Trophoblast cell (in vitro differentiated cells and primary cell): Measurements from ENCODE around the gene TNFRSF8.

ENCODE experiments used
- DNase-seq, 2 donors: peaks; one replicate each; pipeline ENCODE4 v3.0.0-alpha.2; 2016
- H2AFZ ChIP-seq: 2 replicates; pipeline ENCODE4 v1.6.1; 2013; ENCODE audit warnings: low read length, moderate library complexity, mild to moderate bottlenecking; ENCODE audit not compliant: insufficient read depth, poor library complexity
- H2AK5ac ChIP-seq: 2 replicates; pipeline ENCODE4 v1.6.1; 2013; ENCODE audit warnings: mild to moderate bottlenecking, low read length
- H2BK120ac ChIP-seq: 2 replicates; pipeline ENCODE4 v1.6.1; 2013; ENCODE audit warnings: low read length, mild to moderate bottlenecking, moderate library complexity; ENCODE audit not compliant: insufficient read depth, poor library complexity
- H2BK12ac ChIP-seq: 2 replicates; pipeline ENCODE4 v1.6.1; 2013; ENCODE audit warnings: mild to moderate bottlenecking, low read length, moderate library complexity
- H2BK5ac ChIP-seq: 2 replicates; pipeline ENCODE4 v1.6.1; 2013; ENCODE audit warnings: low read length, low read depth, moderate library complexity, mild to moderate bottlenecking; ENCODE audit not compliant: poor library complexity
- H3K14ac ChIP-seq: 2 replicates; pipeline ENCODE4 v1.6.1; 2013; ENCODE audit warnings: mild to moderate bottlenecking, low read length
- H3K18ac ChIP-seq: 2 replicates; pipeline ENCODE4 v1.6.1; 2013; ENCODE audit warnings: mild to moderate bottlenecking, low read length
- H3K23ac ChIP-seq: 2 replicates; pipeline ENCODE4 v1.6.1; 2013; ENCODE audit warnings: low read length
- H3K27ac ChIP-seq: 2 replicates; pipeline ENCODE4 v1.5.1; 2013; ENCODE audit warnings: low read depth, mild to moderate bottlenecking, inconsistent platforms, low read length, moderate library complexity
- H3K27me3 ChIP-seq: 2 replicates; pipeline ENCODE4 v1.6.1; 2013; ENCODE audit warnings: inconsistent platforms, mild to moderate bottlenecking, low read length, moderate library complexity; ENCODE audit not compliant: insufficient read depth
- H3K36me3 ChIP-seq, 2 experiments: 1 replicate in 1 of 2; 2 replicates in 1 of 2; pipeline ENCODE4 v1.6.1; 2013; ENCODE audit warnings: low read length in 2 of 2, mild to moderate bottlenecking in 2 of 2, moderate library complexity in 1 of 2; ENCODE audit not compliant: insufficient read depth in 2 of 2, control insufficient read depth in 1 of 2
- H3K4ac ChIP-seq: 2 replicates; pipeline ENCODE4 v1.6.1; 2013; ENCODE audit warnings: low read depth, mild to moderate bottlenecking, low read length, moderate library complexity
- H3K4me1 ChIP-seq, 2 experiments: 1 replicate in 1 of 2; 2 replicates in 1 of 2; pipeline ENCODE4 v1.6.1; 2013; ENCODE audit warnings: low read length in 2 of 2, mild to moderate bottlenecking in 2 of 2, moderate library complexity in 1 of 2; ENCODE audit not compliant: insufficient read depth in 2 of 2, control insufficient read depth in 1 of 2
- H3K4me2 ChIP-seq: 2 replicates; pipeline ENCODE4 v1.6.1; 2013; ENCODE audit warnings: inconsistent platforms, mild to moderate bottlenecking, low read length, moderate library complexity
- H3K4me3 ChIP-seq: 2 replicates; pipeline ENCODE4 v1.5.1; 2013; ENCODE audit warnings: mild to moderate bottlenecking, low read depth, low read length, inconsistent platforms
- H3K79me1 ChIP-seq: one replicate; pipeline ENCODE4 v1.6.1; 2013; ENCODE audit warnings: low read length
- H3K79me2 ChIP-seq: 2 replicates; pipeline ENCODE4 v1.6.1; 2013; ENCODE audit warnings: low read length, mild to moderate bottlenecking; ENCODE audit not compliant: control insufficient read depth, insufficient read depth, poor library complexity
- H3K9ac ChIP-seq: 2 replicates; pipeline ENCODE4 v1.6.1; 2013; ENCODE audit warnings: mild to moderate bottlenecking, low read length
- H3K9me3 ChIP-seq: 2 replicates; pipeline ENCODE4 v1.6.1; 2013; ENCODE audit warnings: low read depth, mild to moderate bottlenecking, control low read depth, inconsistent platforms, low read length; ENCODE audit not compliant: insufficient read depth
- H4K12ac ChIP-seq: 2 replicates; pipeline ENCODE4 v1.6.1; 2013; ENCODE audit warnings: low read depth, mild to moderate bottlenecking, low read length, moderate library complexity
- H4K8ac ChIP-seq: 2 replicates; pipeline ENCODE4 v1.6.1; 2013; ENCODE audit warnings: low read depth, mild to moderate bottlenecking, low read length, moderate library complexity
- H4K91ac ChIP-seq: one replicate; pipeline ENCODE4 v1.6.1; 2013; ENCODE audit warnings: low read depth, mild to moderate bottlenecking, low read length, moderate library complexity
- WGBS: extraction: QIAGEN DNeasy Blood & Tissue Kit; methylation state at CpG from one replicate; pipeline ENCODE4 v1.1.7; 2013; ENCODE audit warnings: missing lambda C conversion rate; ENCODE audit not compliant: insufficient read length, insufficient coverage; ENCODE audit errors: extremely low coverage; 5-methylcytosine and 5-hydroxymethylcytosine counted together

The TNFRSF8 gene

GRCh38 chr1:12109901-12110300, 46.8 kb downstream of the TNFRSF8 start:
- Histone ChIP-seq H2AK5ac (no peak overlapping the region), H3K14ac (no peak overlapping the region), H2BK12ac (no peak overlapping the region), H3K23ac (no peak overlapping the region), H4K8ac (no peak overlapping the region), H3K27me3 (no peaks in the 10 kb centered on the region), H2BK120ac (no peak overlapping the region), H3K18ac (no peak overlapping the region), H2BK5ac (no peak overlapping the region), H3K79me2 (no peaks in the 10 kb centered on the region), H3K4ac (no peak overlapping the region), H4K91ac (no peak overlapping the region), H3K9me3 (no peaks in the 10 kb centered on the region), H3K9ac (no peak overlapping the region), H3K4me2 (no peak overlapping the region), H4K12ac (no peak overlapping the region), H3K36me3 (no peaks in the 10 kb centered on the region), H3K4me1 (no peaks in the 10 kb centered on the region), H3K79me1 (no peaks in the 10 kb centered on the region), H3K27ac (no peak overlapping the region), H2AFZ (no peak overlapping the region), H3K4me3 (no peak overlapping the region)
- no CpG with 5 or more reads among the region's 10 CpGs for WGBS
- no peak for DNase-seq

- H3K14ac ChIP-seq: no peak overlapping the region
- H3K23ac ChIP-seq: no peak overlapping the region
- H3K79me1 ChIP-seq: no peaks in the 10 kb centered on the region
- no peak overlapping the region for H3K4me3 ChIP-seq
- H4K12ac ChIP-seq: no peak overlapping the region
- no peak overlapping the region for H3K27ac ChIP-seq
- H4K8ac ChIP-seq: no peak overlapping the region
- H3K4me1 ChIP-seq: no peaks in the 10 kb centered on the region
- no peaks in the 10 kb centered on the region for H3K36me3 ChIP-seq
- no peaks in the 10 kb centered on the region for H3K79me2 ChIP-seq
- no peak overlapping the region for H2AK5ac ChIP-seq
- no peaks in the 10 kb centered on the region for H3K27me3 ChIP-seq
- no peak overlapping the region for H2BK12ac ChIP-seq
- DNase-seq: no peak
- H2AFZ ChIP-seq: no peak overlapping the region
- no peak overlapping the region for H4K91ac ChIP-seq
- no CpG with 5 or more reads among the region's 14 CpGs for WGBS
- no peak overlapping the region for H3K4me2 ChIP-seq
- no peak overlapping the region for H3K18ac ChIP-seq
- no peak overlapping the region for H2BK5ac ChIP-seq
- H2BK120ac ChIP-seq: no peak overlapping the region
- no peaks in the 10 kb centered on the region for H3K9me3 ChIP-seq
- no peak overlapping the region for H3K9ac ChIP-seq
- H3K4ac ChIP-seq: no peak overlapping the region
Observed at GRCh38 chr1:12111741-12112140, 48.6 kb downstream of the TNFRSF8 start.

- Histone ChIP-seq H3K79me2 (no peaks in the 10 kb centered on the region), H3K18ac (no peak overlapping the region), H3K4me2 (no peak overlapping the region), H4K8ac (no peak overlapping the region), H3K27me3 (no peaks in the 10 kb centered on the region), H3K36me3 (no peaks in the 10 kb centered on the region), H2BK12ac (no peak overlapping the region), H3K9me3 (no peaks in the 10 kb centered on the region), H3K4me3 (no peak overlapping the region), H3K27ac (no peak overlapping the region), H2BK5ac (no peak overlapping the region), H3K4ac (no peak overlapping the region), H2BK120ac (no peak overlapping the region), H4K91ac (no peak overlapping the region), H3K9ac (no peak overlapping the region), H2AFZ (no peak overlapping the region), H4K12ac (no peak overlapping the region), H3K14ac (no peak overlapping the region), H3K79me1 (no peaks in the 10 kb centered on the region), H3K23ac (no peak overlapping the region), H2AK5ac (no peak overlapping the region), H3K4me1 (no peaks in the 10 kb centered on the region)
- DNase-seq: no peak
- WGBS: no CpG with 5 or more reads among the region's 5 CpGs
Observed at GRCh38 chr1:12112711-12113161, 49.6 kb downstream of the TNFRSF8 start.

- H2AK5ac ChIP-seq: no peak overlapping the region
- no peak overlapping the region for H3K23ac ChIP-seq
- no peaks in the 10 kb centered on the region for H3K79me1 ChIP-seq
- H2BK5ac ChIP-seq: no peak overlapping the region
- H3K79me2 ChIP-seq: no peaks in the 10 kb centered on the region
- H2BK120ac ChIP-seq: no peak overlapping the region
- H2BK12ac ChIP-seq: no peak overlapping the region
- H3K9ac ChIP-seq: no peak overlapping the region
- no peak overlapping the region for H3K18ac ChIP-seq
- no peak overlapping the region for H4K12ac ChIP-seq
- H3K14ac ChIP-seq: no peak overlapping the region
- no peak overlapping the region for H4K91ac ChIP-seq
- H4K8ac ChIP-seq: no peak overlapping the region
- H3K9me3 ChIP-seq: no peaks in the 10 kb centered on the region
- no peaks in the 10 kb centered on the region for H3K27me3 ChIP-seq
- H3K36me3 ChIP-seq: no peaks in the 10 kb centered on the region
- H3K4ac ChIP-seq: no peak overlapping the region
- DNase-seq: no peak
- no peak overlapping the region for H3K4me2 ChIP-seq
- no peak overlapping the region for H3K27ac ChIP-seq
- no peak overlapping the region for H3K4me3 ChIP-seq
- H3K4me1 ChIP-seq: no peaks in the 10 kb centered on the region
- H2AFZ ChIP-seq: no peak overlapping the region
- no CpG with 5 or more reads among the region's 7 CpGs for WGBS
Observed at GRCh38 chr1:12113433-12114339, 50.6 kb downstream of the TNFRSF8 start.
